ENCODE results near the gene TTC6. TPM values are rescaled to one million over a fixed set of nuclear protein-coding genes. Genes with fewer than 3 reads are reported as not detected.

The TTC6 gene
- polyA plus RNA-seq, 1 donor from 2014 or later: not detected

GRCh38 chr14:37591311-37591940 is 4.0 kb upstream of the TTC6 start:
- no peak overlapping the region for H3K4me3 ChIP-seq (ENCODE audit: low read length)
- H3K4me2 ChIP-seq (ENCODE audit: low read length): no peak overlapping the region
- H3K9me3 ChIP-seq (ENCODE audit: low read length): no peaks in the 10 kb centered on the region
- no peaks in the 10 kb centered on the region for H3K9me2 ChIP-seq (ENCODE audit: insufficient read depth, low read length)
- H3K9ac ChIP-seq (ENCODE audit: low read length): no peak overlapping the region
- peaks cover 99% of the 10 kb centered on the region for H3K27me3 ChIP-seq (ENCODE audit: insufficient read depth, low read depth, low read length)
- no peaks in the 10 kb centered on the region for H3K79me2 ChIP-seq (replicated peaks; ENCODE audit: insufficient read depth, low read length)
- H3K27ac ChIP-seq (ENCODE audit: low read length): no peak overlapping the region
- no peak overlapping the region for H2AFZ ChIP-seq (ENCODE audit: low read depth, low read length)
- H3F3A ChIP-seq (ENCODE audit: insufficient read depth, low read length, poor library complexity, severe bottlenecking): no peaks in the 10 kb centered on the region
- H4K20me1 ChIP-seq (ENCODE audit: insufficient read depth): no peaks in the 10 kb centered on the region
- TF ChIP-seq EZH2 (IDR thresholded peaks at IDR 0.05; ENCODE audit: borderline replicate concordance, insufficient read depth, low read length, poor library complexity, severe bottlenecking) (no peak), RAD21 (conservative IDR thresholded peaks at IDR 0.05) (no peak), SMC3 (conservative IDR thresholded peaks at IDR 0.05; ENCODE audit: poor library complexity) (no peak), MXI1 (conservative IDR thresholded peaks at IDR 0.05; ENCODE audit: poor library complexity, severe bottlenecking) (no peak), TAF1 (IDR thresholded peaks at IDR 0.05; ENCODE audit: low read depth) (no peak), EP300 (conservative IDR thresholded peaks at IDR 0.05; ENCODE audit: poor library complexity, severe bottlenecking) (no peak), POLR2AphosphoS5 (IDR thresholded peaks at IDR 0.05) (no peak)
- TF ChIP-seq, protein P1, sequence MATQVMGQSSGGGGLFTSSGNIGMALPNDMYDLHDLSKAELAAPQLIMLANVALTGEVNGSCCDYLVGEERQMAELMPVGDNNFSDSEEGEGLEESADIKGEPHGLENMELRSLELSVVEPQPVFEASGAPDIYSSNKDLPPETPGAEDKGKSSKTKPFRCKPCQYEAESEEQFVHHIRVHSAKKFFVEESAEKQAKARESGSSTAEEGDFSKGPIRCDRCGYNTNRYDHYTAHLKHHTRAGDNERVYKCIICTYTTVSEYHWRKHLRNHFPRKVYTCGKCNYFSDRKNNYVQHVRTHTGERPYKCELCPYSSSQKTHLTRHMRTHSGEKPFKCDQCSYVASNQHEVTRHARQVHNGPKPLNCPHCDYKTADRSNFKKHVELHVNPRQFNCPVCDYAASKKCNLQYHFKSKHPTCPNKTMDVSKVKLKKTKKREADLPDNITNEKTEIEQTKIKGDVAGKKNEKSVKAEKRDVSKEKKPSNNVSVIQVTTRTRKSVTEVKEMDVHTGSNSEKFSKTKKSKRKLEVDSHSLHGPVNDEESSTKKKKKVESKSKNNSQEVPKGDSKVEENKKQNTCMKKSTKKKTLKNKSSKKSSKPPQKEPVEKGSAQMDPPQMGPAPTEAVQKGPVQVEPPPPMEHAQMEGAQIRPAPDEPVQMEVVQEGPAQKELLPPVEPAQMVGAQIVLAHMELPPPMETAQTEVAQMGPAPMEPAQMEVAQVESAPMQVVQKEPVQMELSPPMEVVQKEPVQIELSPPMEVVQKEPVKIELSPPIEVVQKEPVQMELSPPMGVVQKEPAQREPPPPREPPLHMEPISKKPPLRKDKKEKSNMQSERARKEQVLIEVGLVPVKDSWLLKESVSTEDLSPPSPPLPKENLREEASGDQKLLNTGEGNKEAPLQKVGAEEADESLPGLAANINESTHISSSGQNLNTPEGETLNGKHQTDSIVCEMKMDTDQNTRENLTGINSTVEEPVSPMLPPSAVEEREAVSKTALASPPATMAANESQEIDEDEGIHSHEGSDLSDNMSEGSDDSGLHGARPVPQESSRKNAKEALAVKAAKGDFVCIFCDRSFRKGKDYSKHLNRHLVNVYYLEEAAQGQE (IDR thresholded peaks at IDR 0.05; ENCODE audit: borderline replicate concordance): no peak
- TF ChIP-seq, protein P2, sequence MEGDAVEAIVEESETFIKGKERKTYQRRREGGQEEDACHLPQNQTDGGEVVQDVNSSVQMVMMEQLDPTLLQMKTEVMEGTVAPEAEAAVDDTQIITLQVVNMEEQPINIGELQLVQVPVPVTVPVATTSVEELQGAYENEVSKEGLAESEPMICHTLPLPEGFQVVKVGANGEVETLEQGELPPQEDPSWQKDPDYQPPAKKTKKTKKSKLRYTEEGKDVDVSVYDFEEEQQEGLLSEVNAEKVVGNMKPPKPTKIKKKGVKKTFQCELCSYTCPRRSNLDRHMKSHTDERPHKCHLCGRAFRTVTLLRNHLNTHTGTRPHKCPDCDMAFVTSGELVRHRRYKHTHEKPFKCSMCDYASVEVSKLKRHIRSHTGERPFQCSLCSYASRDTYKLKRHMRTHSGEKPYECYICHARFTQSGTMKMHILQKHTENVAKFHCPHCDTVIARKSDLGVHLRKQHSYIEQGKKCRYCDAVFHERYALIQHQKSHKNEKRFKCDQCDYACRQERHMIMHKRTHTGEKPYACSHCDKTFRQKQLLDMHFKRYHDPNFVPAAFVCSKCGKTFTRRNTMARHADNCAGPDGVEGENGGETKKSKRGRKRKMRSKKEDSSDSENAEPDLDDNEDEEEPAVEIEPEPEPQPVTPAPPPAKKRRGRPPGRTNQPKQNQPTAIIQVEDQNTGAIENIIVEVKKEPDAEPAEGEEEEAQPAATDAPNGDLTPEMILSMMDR (IDR thresholded peaks at IDR 0.05; ENCODE audit: poor library complexity, severe bottlenecking): no peak
- no peaks in the 10 kb centered on the region for H3K36me3 ChIP-seq (ENCODE audit: insufficient read depth, low read length)

- Histone ChIP-seq H3K36me3 (ENCODE audit: insufficient read depth, low read length) (no peaks in the 10 kb centered on the region), H2AFZ (ENCODE audit: low read depth, low read length) (no peak overlapping the region), H3F3A (ENCODE audit: insufficient read depth, low read length, poor library complexity, severe bottlenecking) (no peaks in the 10 kb centered on the region), H4K20me1 (ENCODE audit: insufficient read depth) (no peaks in the 10 kb centered on the region), H3K9ac (ENCODE audit: low read length) (no peak overlapping the region), H3K4me3 (ENCODE audit: low read length) (no peak overlapping the region), H3K9me2 (ENCODE audit: insufficient read depth, low read length) (no peaks in the 10 kb centered on the region), H3K4me2 (ENCODE audit: low read length) (no peak overlapping the region), H3K27me3 (ENCODE audit: insufficient read depth, low read depth, low read length) (peaks cover 99% of the 10 kb centered on the region), H3K9me3 (ENCODE audit: low read length) (no peaks in the 10 kb centered on the region), H3K27ac (ENCODE audit: low read length) (no peak overlapping the region), H3K79me2 (replicated peaks; ENCODE audit: insufficient read depth, low read length) (no peaks in the 10 kb centered on the region)
- TF ChIP-seq MXI1 (conservative IDR thresholded peaks at IDR 0.05; ENCODE audit: poor library complexity, severe bottlenecking) (no peak), RAD21 (conservative IDR thresholded peaks at IDR 0.05) (no peak), SMC3 (conservative IDR thresholded peaks at IDR 0.05; ENCODE audit: poor library complexity) (no peak), POLR2AphosphoS5 (IDR thresholded peaks at IDR 0.05) (no peak), EZH2 (IDR thresholded peaks at IDR 0.05; ENCODE audit: borderline replicate concordance, insufficient read depth, low read length, poor library complexity, severe bottlenecking) (no peak), TAF1 (IDR thresholded peaks at IDR 0.05; ENCODE audit: low read depth) (no peak), EP300 (conservative IDR thresholded peaks at IDR 0.05; ENCODE audit: poor library complexity, severe bottlenecking) (no peak)
- TF ChIP-seq, protein P1 (IDR thresholded peaks at IDR 0.05; ENCODE audit: borderline replicate concordance): no peak
- TF ChIP-seq, protein P2 (IDR thresholded peaks at IDR 0.05; ENCODE audit: poor library complexity, severe bottlenecking): no peak
Observed at GRCh38 chr14:37591941-37592481, 3.4 kb upstream of the TTC6 start.

Measured in neural cell (in vitro differentiated cells).